ENCODE measurements around the gene PCDHGA1.

The PCDHGA1 gene

DNA sequence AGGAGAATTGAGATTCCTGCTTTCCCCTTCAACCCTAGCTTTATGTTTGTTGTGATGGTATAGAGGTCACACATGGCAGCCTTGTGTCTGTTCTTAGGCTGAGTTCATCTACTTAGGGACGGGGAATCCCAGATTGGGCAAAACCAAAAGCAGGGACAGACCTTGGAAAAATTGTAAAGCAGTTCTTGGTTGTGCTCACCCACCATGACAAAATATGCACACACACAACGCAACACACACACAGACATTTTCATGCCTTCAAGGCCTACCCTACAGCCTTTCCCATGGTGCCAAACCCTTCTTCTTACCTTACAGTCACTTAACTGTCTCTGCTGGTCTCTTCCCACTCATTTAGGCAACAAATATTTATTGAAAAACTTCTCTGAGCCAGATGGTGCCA is 173.4 kb downstream of the PCDHGA1 start:
- TF ChIP-seq CTCF (IDR thresholded peaks at IDR 0.05), result no peak

- TF ChIP-seq CTCF (IDR thresholded peaks at IDR 0.05), result no peak
Observed at GRCh38 chr5:141504216-141504615, 173.9 kb downstream of the PCDHGA1 start.

DNA sequence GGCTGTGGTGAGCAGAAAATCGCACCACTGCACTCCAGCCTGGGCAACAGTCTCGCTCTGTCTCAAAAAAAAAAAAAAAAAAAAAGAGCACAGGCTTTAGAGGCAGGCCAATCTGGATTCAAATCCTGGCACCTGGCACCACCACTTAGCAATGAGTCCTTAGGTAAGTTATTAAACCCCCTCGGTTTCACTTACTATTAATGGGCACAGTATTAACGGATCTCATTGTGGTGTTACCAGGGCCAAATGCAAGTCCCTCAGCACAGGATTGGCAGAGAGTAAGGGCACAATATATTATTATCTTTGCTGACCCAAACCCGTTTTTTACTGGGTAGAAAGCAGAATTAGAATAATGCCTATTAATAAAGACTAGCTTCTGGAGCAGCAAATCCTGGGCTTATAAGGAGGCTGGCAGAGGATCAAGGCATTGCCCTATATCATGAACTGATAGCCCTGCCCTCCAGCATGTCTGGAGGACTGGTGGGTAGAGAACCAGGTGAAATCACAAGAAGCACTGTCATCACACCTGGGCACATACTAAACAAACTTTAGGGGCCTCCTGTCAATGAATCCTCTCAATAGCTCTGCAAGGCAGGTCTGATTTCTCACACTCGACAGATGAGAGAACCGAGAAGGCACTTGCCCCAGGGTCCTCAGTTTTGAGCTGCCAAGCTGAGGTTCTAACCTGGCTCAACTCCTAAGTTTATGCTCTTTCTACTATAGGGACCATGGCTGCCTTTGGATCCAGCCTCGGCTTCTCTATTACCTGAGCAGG is 176.3 kb downstream of the PCDHGA1 start:
- no peak for TF ChIP-seq CTCF (IDR thresholded peaks at IDR 0.05)

DNA sequence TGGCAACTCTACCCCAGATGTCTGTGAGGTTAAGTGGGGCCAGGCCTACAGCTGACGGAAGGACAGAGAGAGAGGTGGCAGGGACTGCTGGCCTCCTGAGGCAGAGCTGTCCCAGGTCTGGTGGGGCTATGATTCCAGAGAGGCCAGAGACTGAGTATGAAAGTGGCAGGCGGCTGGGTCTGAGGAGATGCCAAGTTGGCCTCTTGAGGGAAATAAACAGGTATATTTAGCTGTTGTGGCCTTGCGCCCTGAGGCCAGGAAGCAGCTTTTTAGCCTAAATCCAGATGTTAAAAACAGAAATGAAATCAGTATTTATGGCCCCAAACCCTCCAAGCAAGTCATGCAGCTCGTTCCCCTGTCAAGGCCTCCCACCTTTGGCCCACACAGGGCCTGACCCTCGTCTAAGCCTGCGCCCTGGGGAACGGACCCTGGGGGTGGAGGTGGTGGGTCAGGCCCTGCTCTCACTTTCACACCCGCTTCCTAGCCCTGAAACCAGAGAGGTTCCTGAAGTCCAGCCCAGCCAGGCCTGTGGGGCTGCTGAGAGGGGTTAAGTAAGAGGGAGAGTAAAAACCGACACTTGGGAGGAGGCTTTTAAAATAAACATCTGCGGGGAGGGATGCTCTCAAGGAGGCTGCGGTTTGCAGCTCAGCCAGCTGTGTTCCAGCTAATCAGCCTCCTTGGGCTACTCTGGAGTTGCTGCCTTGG is 177.2 kb downstream of the PCDHGA1 start:
- no peak for TF ChIP-seq CTCF (IDR thresholded peaks at IDR 0.05)

GRCh38 chr5:141508440-141508797 is 178.1 kb downstream of the PCDHGA1 start:
- TF ChIP-seq CTCF (IDR thresholded peaks at IDR 0.05), result no peak

DNA sequence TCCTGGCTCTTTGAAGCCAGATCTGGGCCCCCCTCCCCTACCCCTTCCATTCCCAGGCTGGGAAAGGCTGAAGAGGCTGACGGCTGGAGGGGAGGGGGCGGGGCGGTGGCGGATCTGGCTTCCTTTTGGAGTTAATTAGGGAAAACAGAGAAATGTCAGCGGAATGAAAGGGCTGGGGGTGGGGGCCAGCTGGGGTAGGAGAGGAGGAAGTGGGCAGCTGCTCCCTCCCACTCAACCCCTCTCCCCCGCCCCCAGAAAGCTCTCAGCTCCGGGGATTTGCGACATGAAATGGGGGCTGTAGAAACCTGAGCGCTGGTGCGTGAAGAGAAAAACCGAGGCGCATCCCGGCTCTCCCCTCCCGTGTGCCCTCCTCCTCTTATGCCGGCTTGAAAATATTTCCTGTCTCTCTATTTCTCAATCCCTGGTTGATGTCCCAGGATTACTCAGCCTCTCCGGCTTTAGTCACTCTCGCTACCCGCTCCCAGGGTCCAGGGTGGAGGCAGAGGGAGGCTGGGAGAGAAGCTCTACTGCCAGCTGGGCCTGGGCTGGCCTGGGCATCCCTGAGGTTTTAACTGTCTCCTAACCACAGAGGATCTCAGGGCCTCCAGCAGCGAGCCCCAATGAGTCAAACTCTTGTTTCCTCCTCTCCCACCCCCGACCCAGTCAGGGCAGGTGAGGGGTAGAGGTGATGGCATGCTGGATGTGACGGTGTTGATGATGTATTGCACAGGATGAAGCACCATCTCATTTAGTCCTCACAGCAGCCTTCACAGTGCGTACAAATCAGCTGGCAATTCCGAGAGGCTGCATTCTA is 178.7 kb downstream of the PCDHGA1 start:
- TF ChIP-seq CTCF (IDR thresholded peaks at IDR 0.05), result no peak

DNA sequence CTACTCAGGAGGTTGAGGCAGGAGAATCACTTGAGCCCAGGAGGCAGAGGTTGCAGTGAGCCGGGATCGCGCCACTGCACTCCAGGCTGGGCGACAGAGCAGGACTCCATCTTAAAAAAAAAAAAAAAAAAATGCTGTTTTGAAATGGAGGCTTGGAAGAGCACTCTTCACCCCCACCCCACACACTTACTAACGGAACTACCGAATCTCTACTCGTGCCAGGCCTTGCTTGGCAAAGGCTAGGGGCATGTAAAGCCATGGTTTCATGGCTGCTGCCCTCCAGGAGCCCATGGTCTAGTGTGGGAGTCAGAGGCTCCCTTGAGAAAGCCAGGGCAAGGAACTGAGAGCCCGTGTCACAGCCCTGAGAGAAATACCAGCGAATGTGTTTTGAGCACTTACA is 179.8 kb downstream of the PCDHGA1 start:
- TF ChIP-seq CTCF (IDR thresholded peaks at IDR 0.05), result no peak

All from LNCAP (cell line).